ENCODE measurements around the gene PARD3B. TPM values are rescaled to one million over a fixed set of nuclear protein-coding genes. Genes with fewer than 3 reads are reported as not detected.

Gene PARD3B
- total RNA-seq, 1 experiment from 2014 or later, result 10.1 TPM

DNA sequence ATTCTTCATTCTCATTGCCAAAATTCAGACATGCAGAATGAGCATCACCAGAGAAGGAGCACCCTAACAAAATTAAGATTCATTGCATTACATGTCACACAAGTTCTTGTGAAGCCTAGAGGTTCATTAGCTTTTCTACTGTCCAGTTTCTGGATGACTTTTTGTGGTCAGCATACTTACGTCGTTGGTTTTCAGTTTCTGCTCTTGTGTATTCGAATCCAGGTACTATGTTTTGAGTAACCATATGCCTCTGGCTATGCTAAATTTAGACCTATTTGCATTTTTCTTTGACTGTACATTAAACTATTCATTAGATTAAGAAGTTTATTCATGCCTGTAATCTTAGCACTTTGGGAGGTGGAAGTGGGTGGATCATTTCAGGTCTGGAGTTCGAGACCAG is 251.3 kb downstream of the PARD3B start:
- intact Hi-C loops (cut with micrococcal nuclease; ENCODE audit: unreplicated experiment), result no loop called here
- Mint-ChIP-seq H3K27me3 (ENCODE audit: unreplicated experiment) (no peaks in the 10 kb centered on the region), H3K27ac (ENCODE audit: unreplicated experiment) (no peak overlapping the region), H3K4me1 (ENCODE audit: low read depth, unreplicated experiment) (no peaks in the 10 kb centered on the region), H3K4me3 (ENCODE audit: low read depth, unreplicated experiment) (no peak overlapping the region), H3K9me3 (ENCODE audit: low read depth, unreplicated experiment) (no peaks in the 10 kb centered on the region), H3K36me3 (ENCODE audit: insufficient read depth, unreplicated experiment) (no peaks in the 10 kb centered on the region)
- DNase-seq, result no peak
- BruUV-seq (replicated peaks), result no TSS peak
- CTCF ChIA-PET, result interaction anchor here (0.6 kb wide), 1 partner anchor 479 kb away, joined by 7 read pairs; no protein-coding TSS in a partner anchor
- TF ChIP-seq, protein P1, sequence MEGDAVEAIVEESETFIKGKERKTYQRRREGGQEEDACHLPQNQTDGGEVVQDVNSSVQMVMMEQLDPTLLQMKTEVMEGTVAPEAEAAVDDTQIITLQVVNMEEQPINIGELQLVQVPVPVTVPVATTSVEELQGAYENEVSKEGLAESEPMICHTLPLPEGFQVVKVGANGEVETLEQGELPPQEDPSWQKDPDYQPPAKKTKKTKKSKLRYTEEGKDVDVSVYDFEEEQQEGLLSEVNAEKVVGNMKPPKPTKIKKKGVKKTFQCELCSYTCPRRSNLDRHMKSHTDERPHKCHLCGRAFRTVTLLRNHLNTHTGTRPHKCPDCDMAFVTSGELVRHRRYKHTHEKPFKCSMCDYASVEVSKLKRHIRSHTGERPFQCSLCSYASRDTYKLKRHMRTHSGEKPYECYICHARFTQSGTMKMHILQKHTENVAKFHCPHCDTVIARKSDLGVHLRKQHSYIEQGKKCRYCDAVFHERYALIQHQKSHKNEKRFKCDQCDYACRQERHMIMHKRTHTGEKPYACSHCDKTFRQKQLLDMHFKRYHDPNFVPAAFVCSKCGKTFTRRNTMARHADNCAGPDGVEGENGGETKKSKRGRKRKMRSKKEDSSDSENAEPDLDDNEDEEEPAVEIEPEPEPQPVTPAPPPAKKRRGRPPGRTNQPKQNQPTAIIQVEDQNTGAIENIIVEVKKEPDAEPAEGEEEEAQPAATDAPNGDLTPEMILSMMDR (IDR thresholded peaks at IDR 0.05; ENCODE audit: unreplicated experiment), result no peak

DNA sequence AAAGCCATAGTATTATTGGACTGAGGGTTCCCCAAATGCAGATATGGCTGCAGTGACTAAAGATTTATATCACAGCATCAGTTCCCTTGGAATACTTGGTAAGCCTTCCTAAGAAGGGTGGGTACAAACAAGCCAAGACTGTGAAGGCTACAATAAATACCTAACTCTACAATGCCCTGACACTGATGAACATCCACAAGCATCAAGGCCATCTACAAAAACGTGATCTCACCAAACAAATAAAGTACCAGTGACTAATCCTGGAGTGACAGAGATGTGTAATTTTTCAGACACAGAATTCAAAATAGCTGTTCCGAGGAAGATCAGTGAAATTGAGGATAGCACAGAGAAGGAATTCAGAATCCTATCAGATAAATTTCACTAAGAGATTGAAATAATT is 254.5 kb downstream of the PARD3B start:
- Mint-ChIP-seq H3K27me3 (ENCODE audit: unreplicated experiment) (no peaks in the 10 kb centered on the region), H3K4me1 (ENCODE audit: low read depth, unreplicated experiment) (no peaks in the 10 kb centered on the region), H3K9me3 (ENCODE audit: low read depth, unreplicated experiment) (no peaks in the 10 kb centered on the region), H3K27ac (ENCODE audit: unreplicated experiment) (no peak overlapping the region), H3K36me3 (ENCODE audit: insufficient read depth, unreplicated experiment) (no peaks in the 10 kb centered on the region), H3K4me3 (ENCODE audit: low read depth, unreplicated experiment) (no peak overlapping the region)
- BruUV-seq (replicated peaks), result no TSS peak
- DNase-seq, result no peak
- TF ChIP-seq, protein P1 (IDR thresholded peaks at IDR 0.05; ENCODE audit: unreplicated experiment), result no peak
- intact Hi-C loops (cut with micrococcal nuclease; ENCODE audit: unreplicated experiment), result no loop called here
- CTCF ChIA-PET, result no interaction called here

DNA sequence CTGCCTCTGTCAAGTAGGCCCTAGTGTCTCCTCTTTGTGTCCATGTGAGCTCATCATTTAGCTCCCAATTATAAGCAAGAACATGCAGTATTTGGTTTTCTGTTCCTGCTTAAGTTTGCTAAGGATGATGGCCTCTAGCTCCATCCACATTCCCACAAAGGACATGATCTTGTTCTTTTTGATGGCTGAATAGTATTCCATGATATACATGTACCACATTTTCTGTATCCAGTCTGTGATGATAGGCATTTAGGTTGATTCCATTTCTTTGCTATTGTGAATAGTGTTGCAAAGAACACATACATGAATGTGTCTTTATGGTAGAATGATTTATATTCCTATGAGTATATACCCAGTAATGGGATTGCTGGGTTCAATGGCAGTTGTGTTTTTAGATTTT is 263.2 kb downstream of the PARD3B start:
- Mint-ChIP-seq H3K9me3 (ENCODE audit: low read depth, unreplicated experiment) (peaks cover 13% of the 10 kb centered on the region), H3K4me3 (ENCODE audit: low read depth, unreplicated experiment) (no peak overlapping the region), H3K27ac (ENCODE audit: unreplicated experiment) (no peak overlapping the region), H3K27me3 (ENCODE audit: unreplicated experiment) (no peaks in the 10 kb centered on the region), H3K36me3 (ENCODE audit: insufficient read depth, unreplicated experiment) (no peaks in the 10 kb centered on the region), H3K4me1 (ENCODE audit: low read depth, unreplicated experiment) (no peaks in the 10 kb centered on the region)
- no TSS peak for BruUV-seq (replicated peaks)
- intact Hi-C loops (cut with micrococcal nuclease; ENCODE audit: unreplicated experiment), result no loop called here
- no peak for DNase-seq
- CTCF ChIA-PET, result no interaction called here
- TF ChIP-seq, protein P1 (IDR thresholded peaks at IDR 0.05; ENCODE audit: unreplicated experiment), result no peak

DNA sequence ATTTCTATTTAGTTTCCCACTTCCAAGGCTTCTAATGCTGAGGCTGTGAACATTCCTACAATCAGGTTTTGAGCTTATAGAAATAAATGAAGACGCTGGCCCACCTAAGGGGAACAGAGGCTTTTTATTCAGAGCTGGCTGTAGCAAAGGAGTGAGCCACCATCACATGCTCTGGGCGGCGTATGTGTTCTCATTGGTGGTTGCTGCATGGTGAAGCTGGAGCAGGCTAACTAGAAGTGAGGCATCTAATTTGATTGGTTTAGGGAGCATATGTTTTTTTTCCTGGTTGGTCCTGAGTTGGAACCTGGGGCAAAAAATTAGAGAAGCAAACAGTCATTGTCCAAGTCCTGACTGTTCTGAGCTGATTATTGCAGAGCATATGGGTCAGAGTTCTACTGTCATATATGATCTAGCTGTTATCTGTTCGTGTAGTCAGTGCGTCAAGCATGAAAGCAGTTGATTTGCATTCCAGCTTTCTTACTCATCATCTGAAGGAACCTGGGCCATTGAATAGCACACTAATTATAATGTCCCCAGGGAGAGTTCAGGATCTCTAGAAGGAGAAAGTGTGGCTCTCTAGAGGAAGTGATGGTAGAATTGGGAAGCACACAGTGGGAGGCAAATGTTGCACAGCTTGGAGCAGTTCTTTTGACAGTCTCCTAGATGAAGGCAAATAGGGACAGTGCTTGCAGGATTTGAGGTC is 279.6 kb downstream of the PARD3B start:
- CTCF ChIA-PET, result interaction anchor here (1.3 kb wide), 1 partner anchor 64 kb away, joined by 4 read pairs; no protein-coding TSS in a partner anchor

More for the DNA sequence above, 279.6 kb downstream of the PARD3B start:
- no peak overlapping the region for H3K27ac Mint-ChIP-seq (ENCODE audit: unreplicated experiment)
- no peaks in the 10 kb centered on the region for H3K36me3 Mint-ChIP-seq (ENCODE audit: insufficient read depth, unreplicated experiment)
- H3K27me3 Mint-ChIP-seq (ENCODE audit: unreplicated experiment), result no peaks in the 10 kb centered on the region
- intact Hi-C loops (cut with micrococcal nuclease; ENCODE audit: unreplicated experiment), result no loop called here
- no TSS peak for BruUV-seq (replicated peaks)
- peaks cover 12% of the 10 kb centered on the region for H3K4me1 Mint-ChIP-seq (ENCODE audit: low read depth, unreplicated experiment)
- DNase-seq, result no peak
- H3K9me3 Mint-ChIP-seq (ENCODE audit: low read depth, unreplicated experiment), result peaks cover 3% of the 10 kb centered on the region
- TF ChIP-seq, protein P1 (IDR thresholded peaks at IDR 0.05; ENCODE audit: unreplicated experiment), result no peak
- no peak overlapping the region for H3K4me3 Mint-ChIP-seq (ENCODE audit: low read depth, unreplicated experiment)
